ENCODE measurements around the gene TBRG4.

TBRG4 gene

DNA sequence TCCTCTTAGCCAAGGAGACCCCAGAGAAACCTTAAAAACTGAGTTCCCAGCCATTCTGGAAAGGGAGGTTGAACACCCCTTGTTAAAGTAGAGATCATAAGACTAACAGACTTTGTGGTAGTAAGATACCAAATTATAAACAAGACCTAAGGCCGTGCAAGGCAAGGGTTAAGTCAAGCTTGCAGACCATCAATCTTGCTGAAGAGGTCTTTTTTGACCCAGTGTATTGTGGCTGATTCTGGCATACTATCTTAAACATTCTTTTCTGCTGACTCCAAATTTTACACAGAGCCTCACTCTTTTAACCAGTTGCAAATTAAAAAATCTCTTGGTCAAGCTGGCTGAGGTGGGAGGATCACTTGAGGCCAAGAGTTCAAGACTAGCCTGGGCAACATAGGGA is 1.2 kb upstream of the TBRG4 start:
- no peak for TF ChIP-seq ZBTB7A (IDR thresholded peaks at IDR 0.05; ENCODE audit: low read depth)
- TF ChIP-seq, protein P1, sequence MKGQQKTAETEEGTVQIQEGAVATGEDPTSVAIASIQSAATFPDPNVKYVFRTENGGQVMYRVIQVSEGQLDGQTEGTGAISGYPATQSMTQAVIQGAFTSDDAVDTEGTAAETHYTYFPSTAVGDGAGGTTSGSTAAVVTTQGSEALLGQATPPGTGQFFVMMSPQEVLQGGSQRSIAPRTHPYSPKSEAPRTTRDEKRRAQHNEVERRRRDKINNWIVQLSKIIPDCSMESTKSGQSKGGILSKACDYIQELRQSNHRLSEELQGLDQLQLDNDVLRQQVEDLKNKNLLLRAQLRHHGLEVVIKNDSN (IDR thresholded peaks at IDR 0.05), result no peak
- TF ChIP-seq EP300 (IDR thresholded peaks at IDR 0.05; ENCODE audit: borderline replicate concordance), result no peak
- TF ChIP-seq, protein P2, sequence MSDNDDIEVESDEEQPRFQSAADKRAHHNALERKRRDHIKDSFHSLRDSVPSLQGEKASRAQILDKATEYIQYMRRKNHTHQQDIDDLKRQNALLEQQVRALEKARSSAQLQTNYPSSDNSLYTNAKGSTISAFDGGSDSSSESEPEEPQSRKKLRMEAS (IDR thresholded peaks at IDR 0.05), result no peak
- TF ChIP-seq NFIC (IDR thresholded peaks at IDR 0.05), result no peak
- no peak for TF ChIP-seq TEAD4 (IDR thresholded peaks at IDR 0.05)
- TF ChIP-seq YY1 (IDR thresholded peaks at IDR 0.05; ENCODE audit: low read depth), result no peak
- no peak for TF ChIP-seq CEBPB (IDR thresholded peaks at IDR 0.05)
- TF ChIP-seq EGR1 (IDR thresholded peaks at IDR 0.05), result no peak
- TF ChIP-seq TCF12 (IDR thresholded peaks at IDR 0.05; ENCODE audit: low read depth), result no peak
- TF ChIP-seq, protein P3, sequence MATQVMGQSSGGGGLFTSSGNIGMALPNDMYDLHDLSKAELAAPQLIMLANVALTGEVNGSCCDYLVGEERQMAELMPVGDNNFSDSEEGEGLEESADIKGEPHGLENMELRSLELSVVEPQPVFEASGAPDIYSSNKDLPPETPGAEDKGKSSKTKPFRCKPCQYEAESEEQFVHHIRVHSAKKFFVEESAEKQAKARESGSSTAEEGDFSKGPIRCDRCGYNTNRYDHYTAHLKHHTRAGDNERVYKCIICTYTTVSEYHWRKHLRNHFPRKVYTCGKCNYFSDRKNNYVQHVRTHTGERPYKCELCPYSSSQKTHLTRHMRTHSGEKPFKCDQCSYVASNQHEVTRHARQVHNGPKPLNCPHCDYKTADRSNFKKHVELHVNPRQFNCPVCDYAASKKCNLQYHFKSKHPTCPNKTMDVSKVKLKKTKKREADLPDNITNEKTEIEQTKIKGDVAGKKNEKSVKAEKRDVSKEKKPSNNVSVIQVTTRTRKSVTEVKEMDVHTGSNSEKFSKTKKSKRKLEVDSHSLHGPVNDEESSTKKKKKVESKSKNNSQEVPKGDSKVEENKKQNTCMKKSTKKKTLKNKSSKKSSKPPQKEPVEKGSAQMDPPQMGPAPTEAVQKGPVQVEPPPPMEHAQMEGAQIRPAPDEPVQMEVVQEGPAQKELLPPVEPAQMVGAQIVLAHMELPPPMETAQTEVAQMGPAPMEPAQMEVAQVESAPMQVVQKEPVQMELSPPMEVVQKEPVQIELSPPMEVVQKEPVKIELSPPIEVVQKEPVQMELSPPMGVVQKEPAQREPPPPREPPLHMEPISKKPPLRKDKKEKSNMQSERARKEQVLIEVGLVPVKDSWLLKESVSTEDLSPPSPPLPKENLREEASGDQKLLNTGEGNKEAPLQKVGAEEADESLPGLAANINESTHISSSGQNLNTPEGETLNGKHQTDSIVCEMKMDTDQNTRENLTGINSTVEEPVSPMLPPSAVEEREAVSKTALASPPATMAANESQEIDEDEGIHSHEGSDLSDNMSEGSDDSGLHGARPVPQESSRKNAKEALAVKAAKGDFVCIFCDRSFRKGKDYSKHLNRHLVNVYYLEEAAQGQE (IDR thresholded peaks at IDR 0.05; ENCODE audit: low read depth), result no peak
- no peak for TF ChIP-seq RAD21 (IDR thresholded peaks at IDR 0.05; ENCODE audit: low read depth)
- TF ChIP-seq TAF1 (IDR thresholded peaks at IDR 0.05; ENCODE audit: low read depth), result no peak

DNA sequence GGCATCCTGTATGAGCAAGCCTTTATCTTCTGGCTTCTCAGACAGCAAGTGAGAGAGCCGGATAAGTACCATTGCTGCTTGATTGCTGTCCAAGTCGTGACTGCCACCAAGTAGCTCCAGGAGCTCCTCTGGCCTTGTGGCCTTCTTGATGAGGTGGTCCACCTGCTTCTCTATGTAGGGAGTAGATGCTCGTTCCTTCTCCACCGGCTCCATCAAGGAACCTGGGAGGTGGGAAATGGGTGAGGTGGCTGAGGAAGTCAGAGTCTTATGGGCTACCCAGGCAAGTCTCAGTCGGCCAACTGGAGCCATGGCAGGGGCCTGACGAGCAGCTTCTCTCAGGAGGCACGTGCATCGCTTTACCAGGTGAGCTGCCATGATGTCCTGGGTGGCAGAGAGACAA is 2.6 kb downstream of the TBRG4 start:
- TF ChIP-seq TEAD4 (IDR thresholded peaks at IDR 0.05), result no peak
- TF ChIP-seq ZBTB7A (IDR thresholded peaks at IDR 0.05; ENCODE audit: low read depth), result no peak
- TF ChIP-seq CEBPB (IDR thresholded peaks at IDR 0.05), result no peak
- TF ChIP-seq, protein P3 (IDR thresholded peaks at IDR 0.05; ENCODE audit: low read depth), result no peak
- no peak for TF ChIP-seq TAF1 (IDR thresholded peaks at IDR 0.05; ENCODE audit: low read depth)
- no peak for TF ChIP-seq NFIC (IDR thresholded peaks at IDR 0.05)
- TF ChIP-seq EGR1 (IDR thresholded peaks at IDR 0.05), result no peak
- TF ChIP-seq YY1 (IDR thresholded peaks at IDR 0.05; ENCODE audit: low read depth), result no peak
- TF ChIP-seq, protein P1 (IDR thresholded peaks at IDR 0.05), result no peak
- TF ChIP-seq, protein P2 (IDR thresholded peaks at IDR 0.05), result no peak
- TF ChIP-seq CREB1 (IDR thresholded peaks at IDR 0.05; ENCODE audit: low read depth), result no peak

DNA sequence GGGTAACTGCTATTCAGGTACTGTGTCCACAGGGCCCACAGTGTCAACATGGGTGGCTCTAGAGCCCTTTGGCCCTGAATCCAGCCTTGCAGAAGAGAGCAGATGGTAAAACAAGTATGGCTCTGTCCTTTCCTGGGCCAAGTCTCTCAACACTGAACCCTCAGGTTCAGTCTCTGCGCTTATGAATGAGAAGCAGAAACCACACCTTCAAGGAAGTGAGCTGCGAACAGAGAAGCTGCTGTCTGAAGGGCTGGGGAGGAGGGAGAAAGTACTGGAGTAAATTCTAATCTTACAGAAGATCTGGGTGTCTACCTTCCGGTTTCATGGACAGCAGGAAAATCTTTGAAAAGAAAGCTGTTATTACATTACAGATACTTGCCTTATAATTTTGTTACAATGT is 4.1 kb downstream of the TBRG4 start:
- TF ChIP-seq FOXM1 (IDR thresholded peaks at IDR 0.05; ENCODE audit: borderline replicate concordance, low read depth) (no peak), RAD21 (IDR thresholded peaks at IDR 0.05; ENCODE audit: low read depth) (no peak), TEAD4 (IDR thresholded peaks at IDR 0.05) (no peak), CREB1 (IDR thresholded peaks at IDR 0.05; ENCODE audit: low read depth) (no peak), CEBPB (IDR thresholded peaks at IDR 0.05) (no peak), YY1 (IDR thresholded peaks at IDR 0.05; ENCODE audit: low read depth) (no peak), ZBTB7A (IDR thresholded peaks at IDR 0.05; ENCODE audit: low read depth) (no peak)
- TF ChIP-seq, protein P2 (IDR thresholded peaks at IDR 0.05), result no peak

DNA sequence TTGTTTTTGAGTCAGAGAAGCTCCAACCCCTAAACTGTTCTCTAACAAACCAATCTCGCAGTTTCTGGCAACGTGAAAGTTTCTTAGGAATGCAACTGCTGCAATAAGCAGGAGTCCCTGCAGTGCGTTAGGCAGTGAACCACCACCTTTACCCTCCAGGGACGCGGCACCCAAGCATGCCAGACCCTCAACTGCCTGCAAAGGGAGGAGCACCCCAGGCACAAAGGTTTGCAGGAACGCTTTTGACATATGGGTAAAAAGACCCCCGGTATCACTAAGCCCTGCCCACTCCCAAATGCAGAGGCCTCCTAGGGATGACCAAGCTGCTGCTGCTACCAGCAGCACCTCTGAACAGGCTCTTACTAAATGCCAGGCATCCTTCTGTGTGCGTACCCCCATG is 4.7 kb downstream of the TBRG4 start:
- TF ChIP-seq FOXM1 (IDR thresholded peaks at IDR 0.05; ENCODE audit: borderline replicate concordance, low read depth), result no peak
- TF ChIP-seq TEAD4 (IDR thresholded peaks at IDR 0.05), result no peak
- no peak for TF ChIP-seq NFIC (IDR thresholded peaks at IDR 0.05)
- TF ChIP-seq, protein P1 (IDR thresholded peaks at IDR 0.05), result no peak
- TF ChIP-seq TAF1 (IDR thresholded peaks at IDR 0.05; ENCODE audit: low read depth), result no peak
- no peak for TF ChIP-seq TCF12 (IDR thresholded peaks at IDR 0.05; ENCODE audit: low read depth)
- TF ChIP-seq, protein P2 (IDR thresholded peaks at IDR 0.05), result no peak
- TF ChIP-seq EP300 (IDR thresholded peaks at IDR 0.05; ENCODE audit: borderline replicate concordance), result no peak
- no peak for TF ChIP-seq CEBPB (IDR thresholded peaks at IDR 0.05)
- TF ChIP-seq EGR1 (IDR thresholded peaks at IDR 0.05), result no peak
- TF ChIP-seq RAD21 (IDR thresholded peaks at IDR 0.05; ENCODE audit: low read depth), result no peak
- no peak for TF ChIP-seq YY1 (IDR thresholded peaks at IDR 0.05; ENCODE audit: low read depth)
- TF ChIP-seq ZBTB7A (IDR thresholded peaks at IDR 0.05; ENCODE audit: low read depth), result no peak
- TF ChIP-seq, protein P3 (IDR thresholded peaks at IDR 0.05; ENCODE audit: low read depth), result no peak
- TF ChIP-seq CREB1 (IDR thresholded peaks at IDR 0.05; ENCODE audit: low read depth), result no peak
